Left lung (tissue), 10 donors: ENCODE data around the gene KCNJ12. TPM values are rescaled to one million over a fixed set of nuclear protein-coding genes. Genes with fewer than 3 reads are reported as not detected.

Experiments
- ATAC-seq: fragments of 200-7000 bp; cut with Tn5 transposase; one replicate; pipeline ENCODE4 v1.9.1; 2020; ENCODE audit warnings: moderate library complexity
- DNase-seq, 4 donors: peaks; one replicate each; pipeline ENCODE4 v3.0.0-alpha.2; 2013 to 2020
- H3K27ac ChIP-seq, 2 donors: fragments of 200-600 bp; sonication (generic) in 1 of 2; one replicate each; pipeline versions ENCODE4 v1.5.0 to v1.8.0; 2020 to 2021
- H3K27me3 ChIP-seq, 2 donors: fragments of 200-600 bp; sonication (generic) in 1 of 2; one replicate each; pipeline versions ENCODE4 v1.5.0 to v1.8.0; 2020 to 2021
- H3K36me3 ChIP-seq, 2 donors: fragments of 200-600 bp; sonication (generic) in 1 of 2; one replicate each; pipeline versions ENCODE4 v1.5.0 to v1.8.0; 2020 to 2021
- H3K4me1 ChIP-seq, 2 donors: fragments of 200-600 bp; one replicate each; pipeline ENCODE4 v1.8.0; 2021
- H3K4me3 ChIP-seq, 2 donors: fragments of 200-600 bp; sonication (generic) in 1 of 2; one replicate each; pipeline versions ENCODE4 v1.5.0 to v1.8.0; 2020 to 2021; ENCODE audit warnings: mild to moderate bottlenecking in 1 of 2
- H3K9me3 ChIP-seq, 2 donors: fragments of 200-600 bp; sonication (generic) in 1 of 2; one replicate each; pipeline versions ENCODE4 v1.5.0 to v1.8.0; 2020 to 2021
- CTCF ChIP-seq, 2 donors: fragments of 200-600 bp; sonication (generic) in 1 of 2; IDR thresholded peaks; one replicate each; pipeline versions ENCODE4 v1.5.0 to v1.8.0; 2021; ENCODE audit warnings: antibody characterized with exemption in 2 of 2
- intact Hi-C, 2 donors: fragments of 100-400 bp; cut with DNase I; formaldehyde crosslinking; loops; one replicate each; pipeline versions ENCODE4 v1.11.2 to v1.14.2; 2022
- polyA plus RNA-seq, 6 donors: library from polyadenylated mRNA; unstranded; fragments of 120-200 nt; gene quantifications; one replicate each; pipeline ENCODE4 v1.2.1, GENCODE V29; 2013; ENCODE audit not compliant: insufficient read length in 6 of 6
- total RNA-seq, 2 donors: library from RNA; stranded (reverse); fragmentation: NEBNext Ultra II Directional; extraction: Animal tissue kit (Norgen Biotek cat#: 25700); gene quantifications; one replicate each; pipeline ENCODE4 v1.2.1, GENCODE V29; 2021
- donor health status: DM: no; HTN: yes; CAD: no.
- donor health status: DM: no; HTN: no; CAD: no.

KCNJ12 gene
- total and polyA plus RNA-seq, 8 donors, result 3.0 to 5.7 (median 3.7) TPM

DNA sequence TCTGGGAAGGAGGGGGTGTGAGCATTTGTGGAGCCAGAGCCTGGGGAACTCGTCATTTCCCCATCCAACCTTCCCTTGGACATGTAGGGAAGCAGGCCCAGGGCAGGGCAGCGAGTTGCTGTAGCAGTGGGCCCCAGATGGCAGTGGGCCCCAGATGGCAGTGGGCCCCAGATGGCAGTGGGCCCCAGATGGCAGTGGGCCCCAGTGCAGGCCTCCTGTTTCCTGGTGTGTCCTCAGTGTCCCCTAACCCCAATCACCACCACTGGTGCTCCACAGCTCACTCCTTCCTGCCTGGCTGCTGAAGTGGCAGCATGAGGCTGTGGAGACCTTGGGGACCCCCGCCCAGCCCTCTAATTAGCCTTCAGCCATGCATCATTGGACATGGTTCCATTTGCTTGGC lies 4.5 kb downstream of the KCNJ12 start:
- no peaks in the 10 kb centered on the region for H3K9me3 ChIP-seq
- peaks cover 10 to 27% of the 10 kb centered on the region in 2 donors for H3K4me1 ChIP-seq
- no peak for TF ChIP-seq CTCF (IDR thresholded peaks at IDR 0.05)
- peaks cover 20 to 46% of the 10 kb centered on the region in 2 donors for H3K27me3 ChIP-seq
- intact Hi-C loops, result no loop called here
- H3K27ac ChIP-seq, result no peak overlapping the region
- H3K4me3 ChIP-seq, result no peak overlapping the region
- no peaks in the 10 kb centered on the region for H3K36me3 ChIP-seq
- no peak for ATAC-seq
- peak in 1 of 4 donors; percentile 32 for DNase-seq

DNA sequence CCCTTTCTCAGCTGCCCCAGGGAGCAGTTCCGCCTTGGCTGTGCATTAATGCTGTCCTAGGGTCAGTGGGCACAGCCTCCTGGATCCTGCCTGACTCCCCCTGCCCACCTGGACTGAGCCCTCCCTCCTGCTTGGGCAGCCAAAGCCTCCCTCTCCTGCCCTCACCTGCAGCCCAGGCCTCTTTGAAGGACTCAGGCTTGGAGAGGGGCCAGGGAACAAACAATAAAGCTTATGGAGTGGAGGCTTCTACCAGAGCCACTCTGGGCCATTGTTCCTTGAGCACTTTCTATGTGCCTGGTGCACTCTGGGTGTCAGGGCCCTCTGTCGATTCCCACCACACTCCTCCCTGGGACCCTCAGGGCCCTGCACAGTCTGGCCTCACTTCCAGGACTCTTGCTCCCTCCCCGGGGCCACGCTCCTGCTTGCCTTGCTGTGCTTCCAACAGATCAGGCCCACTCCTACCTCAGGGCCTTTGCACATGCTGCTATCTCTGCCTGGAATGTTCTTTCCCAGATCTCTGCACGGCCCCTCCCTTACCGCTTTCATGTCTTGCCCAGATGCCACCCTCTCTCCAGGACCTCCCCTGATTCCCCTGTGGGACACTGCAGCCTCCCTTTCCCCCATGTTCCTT lies 5.0 kb downstream of the KCNJ12 start:
- Histone ChIP-seq H3K36me3 (no peaks in the 10 kb centered on the region), H3K27me3 (peaks cover 20 to 41% of the 10 kb centered on the region in 2 donors), H3K4me1 (peaks cover 10 to 25% of the 10 kb centered on the region in 2 donors), H3K4me3 (no peak overlapping the region), H3K9me3 (no peaks in the 10 kb centered on the region), H3K27ac (no peak overlapping the region)
- ATAC-seq, result peak; percentile 34
- intact Hi-C loops, result no loop called here
- DNase-seq, result peak in 2 of 4 donors; percentile 13 to 61
- no peak for TF ChIP-seq CTCF (IDR thresholded peaks at IDR 0.05)

DNA sequence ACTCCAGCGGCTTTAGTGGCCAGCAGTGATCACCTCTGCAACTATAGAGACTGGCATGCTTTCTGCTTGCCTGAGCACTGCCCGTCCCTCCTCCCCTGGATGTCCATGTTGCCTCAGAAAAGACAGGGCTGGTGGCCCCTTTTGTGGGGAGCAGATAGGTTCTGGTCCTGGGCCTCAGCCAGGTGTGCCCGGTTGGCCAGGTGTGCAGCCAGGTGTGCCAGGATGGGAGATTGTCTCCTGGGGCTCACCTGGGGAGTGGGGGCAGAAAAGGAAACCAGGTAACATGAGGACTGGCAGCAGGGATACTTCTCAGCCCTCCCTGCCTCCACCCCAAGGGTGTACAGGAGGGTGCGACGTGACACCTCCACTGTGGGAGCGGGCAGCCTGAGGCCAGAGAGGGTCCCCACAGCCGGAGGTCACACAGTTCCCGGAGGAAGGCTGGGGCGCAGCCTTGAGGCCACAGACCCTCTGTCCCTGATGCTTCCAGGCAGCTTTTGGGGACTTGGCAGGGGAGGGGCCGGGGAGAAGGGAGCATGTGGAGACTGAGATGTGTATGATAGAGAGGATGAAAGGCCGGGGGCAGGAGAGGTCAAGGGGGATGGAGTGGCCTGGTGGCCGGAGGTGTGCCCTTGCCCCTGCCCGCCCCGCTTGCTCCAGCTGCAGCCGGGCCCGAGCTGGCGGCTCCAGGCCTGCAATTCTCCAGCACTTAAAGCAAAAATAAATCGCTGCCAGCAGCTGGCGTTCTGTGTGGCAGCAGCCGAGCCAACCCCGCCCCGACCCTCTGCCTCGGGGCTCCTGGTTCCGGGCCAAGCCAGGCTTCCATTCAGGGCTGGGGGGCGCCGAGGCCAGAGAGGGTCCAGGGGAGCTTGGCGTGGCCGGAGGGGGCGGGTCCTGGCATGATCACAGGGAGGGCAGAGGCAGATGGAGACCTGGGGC lies 6.7 kb downstream of the KCNJ12 start:
- no peak overlapping the region for H3K27ac ChIP-seq
- peaks cover 3 to 9% of the 10 kb centered on the region in 2 donors for H3K4me1 ChIP-seq
- no peak for DNase-seq
- no peak for TF ChIP-seq CTCF (IDR thresholded peaks at IDR 0.05)
- H3K9me3 ChIP-seq, result no peaks in the 10 kb centered on the region
- peaks cover 4 to 26% of the 10 kb centered on the region in 2 donors for H3K27me3 ChIP-seq
- intact Hi-C loops, result no loop called here
- no peak overlapping the region for H3K4me3 ChIP-seq
- H3K36me3 ChIP-seq, result no peaks in the 10 kb centered on the region
- no peak for ATAC-seq

DNA sequence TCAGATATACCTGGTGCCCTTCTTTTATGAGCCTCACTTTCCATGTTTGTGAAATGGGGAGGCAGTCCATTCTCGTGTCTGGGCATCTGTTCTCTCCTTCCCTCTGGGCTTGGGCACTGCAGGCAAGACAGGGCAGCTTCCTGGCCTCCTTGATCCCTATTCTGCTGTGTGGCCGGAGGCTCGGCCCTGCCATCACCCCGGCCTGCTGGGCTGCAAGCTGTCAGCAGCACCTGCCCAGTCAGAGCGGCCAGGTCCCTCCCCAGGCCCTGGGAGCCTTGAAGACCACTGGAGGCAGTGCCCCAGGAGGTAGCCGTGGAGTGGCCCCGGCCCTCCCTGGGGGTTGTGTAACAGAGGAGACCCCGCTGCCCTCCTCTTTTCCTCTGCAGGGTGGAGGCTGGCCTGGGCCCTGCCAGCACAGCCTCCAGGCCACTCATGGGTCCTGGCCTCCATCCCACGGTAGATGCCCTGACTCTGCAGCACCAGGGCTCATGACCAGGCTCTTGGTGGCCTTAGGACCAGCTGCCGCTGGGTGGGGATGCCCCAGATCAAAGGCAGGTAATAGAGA lies 9.2 kb downstream of the KCNJ12 start:
- ATAC-seq (no peak), DNase-seq (peak in 1 of 4 donors; percentile 54)
- no peak for TF ChIP-seq CTCF (IDR thresholded peaks at IDR 0.05)
- H3K27ac ChIP-seq, result no peak overlapping the region
- intact Hi-C loops, result no loop called here
- no peaks in the 10 kb centered on the region for H3K9me3 ChIP-seq
- no peaks in the 10 kb centered on the region for H3K4me1 ChIP-seq
- no peaks in the 10 kb centered on the region for H3K36me3 ChIP-seq
- H3K27me3 ChIP-seq, result peaks cover 0 to 10% of the 10 kb centered on the region in 2 donors
- H3K4me3 ChIP-seq, result no peak overlapping the region

DNA sequence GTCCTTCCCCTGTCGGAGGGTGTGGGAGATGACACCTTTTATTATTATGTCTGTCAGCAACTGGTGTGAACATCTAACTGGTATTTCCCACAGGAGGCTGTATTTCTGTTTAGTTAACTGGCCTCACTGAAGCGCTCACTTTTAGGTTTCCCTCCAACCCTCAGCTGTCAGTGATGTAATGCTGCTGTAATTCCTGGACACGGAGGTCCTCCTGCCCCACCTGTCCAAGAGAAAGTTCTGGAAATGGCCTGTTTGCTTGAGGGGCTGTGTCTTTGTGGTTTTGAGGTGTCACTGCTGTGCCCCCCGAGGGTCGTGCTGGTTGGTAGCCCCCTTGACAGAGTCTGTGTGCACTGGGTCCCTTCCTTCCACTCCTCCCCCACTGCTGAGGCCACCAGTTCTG lies 11.5 kb downstream of the KCNJ12 start:
- H3K4me1 ChIP-seq, result no peaks in the 10 kb centered on the region
- intact Hi-C loops, result no loop called here
- H3K27ac ChIP-seq, result no peak overlapping the region
- H3K4me3 ChIP-seq, result no peak overlapping the region
- H3K36me3 ChIP-seq, result no peaks in the 10 kb centered on the region
- no peaks in the 10 kb centered on the region for H3K9me3 ChIP-seq
- DNase-seq (no peak), ATAC-seq (no peak)
- TF ChIP-seq CTCF (IDR thresholded peaks at IDR 0.05), result no peak
- peaks cover 0 to 10% of the 10 kb centered on the region in 2 donors for H3K27me3 ChIP-seq
